ENCODE measurements around the gene CAPN13.

GRCh38 chr2:30737326-30737610 is 70.0 kb downstream of the CAPN13 start:
- TF ChIP-seq CTCF (IDR thresholded peaks at IDR 0.05) (no peak), POLR2A (IDR thresholded peaks at IDR 0.05) (no peak), EP300 (IDR thresholded peaks at IDR 0.05) (no peak), POLR2AphosphoS5 (IDR thresholded peaks at IDR 0.05) (no peak)
